OCI-LY3 (cell line): ENCODE data around the gene METTL18.

Experiments
- H2AFZ ChIP-seq: fragments of 200-600, 300-600 bp; shearing (Covaris generic); 2 replicates; pipeline ENCODE4 v1.6.0; 2014; ENCODE audit warnings: antibody characterized with exemption, low read depth, low read length
- H3K27ac ChIP-seq: fragments of 200-600, 300-600 bp; sonication (generic); 2 replicates; pipeline ENCODE4 v1.5.1; 2014; ENCODE audit warnings: mild to moderate bottlenecking, low read length, moderate library complexity, mixed read lengths
- H3K27me3 ChIP-seq: fragments of 200-600, 300-600 bp; sonication (generic); 2 replicates; pipeline ENCODE4 v1.6.1; 2014; ENCODE audit warnings: low read depth, low read length, mixed read lengths
- H3K36me3 ChIP-seq: fragments of 200-600, 300-600 bp; sonication (generic); replicated peaks from 2 replicates; pipeline ENCODE3; 2014; ENCODE audit warnings: low read depth, low read length, mixed read lengths
- H3K4me1 ChIP-seq: fragments of 300-600, 200-600 bp; sonication (generic); 2 replicates; pipeline ENCODE4 v1.6.1; 2014; ENCODE audit warnings: low read length, mixed read lengths
- H3K4me2 ChIP-seq: fragments of 200-600, 300-600 bp; sonication (generic); 2 replicates; pipeline ENCODE4 v1.6.1; 2014; ENCODE audit warnings: low read length, mixed read lengths
- H3K4me3 ChIP-seq: fragments of 300-600, 200-600 bp; sonication (generic); 2 replicates; pipeline ENCODE4 v1.5.1; 2014; ENCODE audit warnings: antibody characterized with exemption, mild to moderate bottlenecking, low read length, moderate library complexity
- H3K79me2 ChIP-seq: fragments of 300-600, 200-600 bp; shearing (Covaris generic); 2 replicates; pipeline ENCODE4 v1.6.1; 2014; ENCODE audit warnings: mild to moderate bottlenecking, low read length, mixed read lengths
- H3K9ac ChIP-seq: fragments of 300-600, 200-600 bp; shearing (Covaris generic); 2 replicates; pipeline ENCODE4 v1.6.0; 2014; ENCODE audit warnings: mild to moderate bottlenecking, low read length, moderate library complexity
- H3K9me3 ChIP-seq: fragments of 200-600, 300-600 bp; shearing (Covaris generic); 2 replicates; pipeline ENCODE4 v1.6.1; 2014; ENCODE audit warnings: low read length, mixed read lengths; ENCODE audit not compliant: insufficient read depth
- H4K20me1 ChIP-seq: fragments of 200-600, 300-600 bp; sonication (generic); 2 replicates; pipeline ENCODE4 v1.6.1; 2016; ENCODE audit warnings: low read length, mixed read lengths; ENCODE audit not compliant: insufficient read depth
- CTCF ChIP-seq: fragments of 200-600, 300-600 bp; sonication (generic); IDR thresholded peaks from 2 replicates; pipeline ENCODE4 v1.5.1; 2014; ENCODE audit warnings: antibody characterized with exemption, low read length, low read depth
- EZH2phosphoT487 ChIP-seq: fragments of 200-600 bp; shearing (Covaris generic); IDR thresholded peaks from 2 replicates; pipeline ENCODE4 v1.6.1; 2018; ENCODE audit warnings: antibody characterized with exemption, mixed run types, low read depth

The METTL18 gene

DNA sequence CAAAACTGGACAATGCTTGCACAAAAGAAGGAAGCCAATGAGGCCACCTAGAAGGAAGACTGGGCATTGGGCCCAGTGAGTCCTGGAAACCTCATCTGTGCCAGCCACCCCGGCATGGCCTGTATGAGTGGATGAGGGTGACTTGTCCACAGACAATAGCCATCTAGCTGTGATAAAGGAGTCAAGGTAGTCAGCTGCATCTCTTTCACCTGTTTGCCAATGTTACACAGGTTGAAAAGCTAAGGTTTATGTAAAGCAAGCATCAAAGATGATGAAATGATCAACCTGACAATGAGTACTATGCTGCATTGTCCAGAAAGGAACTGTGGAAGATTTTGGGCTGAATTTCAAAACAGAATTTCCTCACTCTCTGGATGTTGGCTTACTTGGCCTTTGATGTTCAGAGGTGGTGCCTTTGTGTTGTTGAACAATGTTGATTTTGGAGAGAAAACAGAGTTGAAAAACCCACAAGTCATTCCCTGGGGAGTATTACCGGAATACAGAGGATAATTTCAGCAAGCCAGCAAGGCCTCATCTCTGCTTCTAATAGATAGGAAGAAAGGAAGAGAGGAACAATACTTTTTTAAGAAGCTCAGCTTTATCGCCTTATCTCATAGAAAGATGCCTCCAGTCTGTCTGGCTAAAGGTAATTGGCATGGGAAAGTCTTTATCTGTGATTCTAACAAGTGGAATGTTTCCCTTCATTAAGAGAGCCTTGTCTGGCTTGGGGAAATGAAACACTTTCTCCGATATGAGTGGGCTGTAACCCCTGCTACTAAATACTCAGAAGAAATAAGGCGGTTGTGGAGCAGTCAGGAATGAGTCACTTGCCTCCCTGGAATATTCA lies 49.5 kb downstream of the METTL18 start:
- Histone ChIP-seq H2AFZ (no peak overlapping the region), H3K27ac (no peak overlapping the region)

More for the DNA sequence above, 49.5 kb downstream of the METTL18 start:
- TF ChIP-seq EZH2phosphoT487 = no peak
- no peak for TF ChIP-seq CTCF
- no peaks in the 10 kb centered on the region for H4K20me1 ChIP-seq
- no peaks in the 10 kb centered on the region for H3K4me1 ChIP-seq
- no peaks in the 10 kb centered on the region for H3K79me2 ChIP-seq
- no peak overlapping the region for H3K4me2 ChIP-seq
- no peak overlapping the region for H3K9ac ChIP-seq
- no peaks in the 10 kb centered on the region for H3K36me3 ChIP-seq
- no peaks in the 10 kb centered on the region for H3K9me3 ChIP-seq
- no peaks in the 10 kb centered on the region for H3K27me3 ChIP-seq
- no peak overlapping the region for H3K4me3 ChIP-seq
